Measurements from ENCODE around the gene FAM219A. TPM values are rescaled to one million over a fixed set of nuclear protein-coding genes. Genes with fewer than 3 reads are reported as not detected.
A peak's percentile ranks its signal among the peaks of the same experiment; 100 is the strongest.
"Not testable (repeated sequence)": the region's sequence is repeated elsewhere in the genome, so short reads cannot be mapped to it uniquely, and the experiment has no call there.

Gene FAM219A
- total and polyA plus RNA-seq, 8 donors = 4.5 to 9.8 (median 8.2) TPM

DNA sequence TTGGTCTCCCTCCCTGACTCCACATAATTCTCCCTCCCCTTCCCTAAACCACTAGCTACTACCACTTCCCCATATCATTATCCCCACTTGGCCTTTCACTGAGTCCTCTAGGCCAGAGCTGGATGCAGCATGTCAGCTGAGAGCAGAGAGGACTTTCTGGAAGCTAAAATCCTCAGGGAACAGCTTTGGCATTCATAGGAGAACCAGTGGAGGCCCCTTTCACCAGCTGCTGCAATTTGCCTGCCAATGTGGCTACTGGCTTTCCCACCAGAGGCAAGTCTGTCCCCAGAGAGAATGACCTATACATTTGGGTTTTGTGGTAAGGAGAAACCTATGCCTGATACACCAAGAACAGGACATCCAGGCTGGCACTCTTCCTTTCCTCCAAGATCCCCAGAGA lies 14.4 kb downstream of the FAM219A start:
- intact Hi-C loops (cut with DNase I) = loop anchor here in 2 of 3 donors (10.0 kb wide), 2 partner anchors 101 to 151 kb away; no protein-coding TSS in a partner anchor

GRCh38 chr9:34443533-34443932 lies 14.8 kb downstream of the FAM219A start:
- H3K36me3 ChIP-seq = no peaks in the 10 kb centered on the region
- no peak overlapping the region for H3K27ac ChIP-seq
- TF ChIP-seq, protein P1, sequence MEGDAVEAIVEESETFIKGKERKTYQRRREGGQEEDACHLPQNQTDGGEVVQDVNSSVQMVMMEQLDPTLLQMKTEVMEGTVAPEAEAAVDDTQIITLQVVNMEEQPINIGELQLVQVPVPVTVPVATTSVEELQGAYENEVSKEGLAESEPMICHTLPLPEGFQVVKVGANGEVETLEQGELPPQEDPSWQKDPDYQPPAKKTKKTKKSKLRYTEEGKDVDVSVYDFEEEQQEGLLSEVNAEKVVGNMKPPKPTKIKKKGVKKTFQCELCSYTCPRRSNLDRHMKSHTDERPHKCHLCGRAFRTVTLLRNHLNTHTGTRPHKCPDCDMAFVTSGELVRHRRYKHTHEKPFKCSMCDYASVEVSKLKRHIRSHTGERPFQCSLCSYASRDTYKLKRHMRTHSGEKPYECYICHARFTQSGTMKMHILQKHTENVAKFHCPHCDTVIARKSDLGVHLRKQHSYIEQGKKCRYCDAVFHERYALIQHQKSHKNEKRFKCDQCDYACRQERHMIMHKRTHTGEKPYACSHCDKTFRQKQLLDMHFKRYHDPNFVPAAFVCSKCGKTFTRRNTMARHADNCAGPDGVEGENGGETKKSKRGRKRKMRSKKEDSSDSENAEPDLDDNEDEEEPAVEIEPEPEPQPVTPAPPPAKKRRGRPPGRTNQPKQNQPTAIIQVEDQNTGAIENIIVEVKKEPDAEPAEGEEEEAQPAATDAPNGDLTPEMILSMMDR (IDR thresholded peaks at IDR 0.05) = no peak
- H3K4me1 ChIP-seq = no peaks in the 10 kb centered on the region
- intact Hi-C loops (cut with DNase I) = loop anchor here in 2 of 3 donors (10.0 kb wide), 2 partner anchors 101 to 151 kb away; no protein-coding TSS in a partner anchor
- no peak for DNase-seq
- no peak for ATAC-seq
- 37 to 41% methylated on average over 2 of the region's 2 CpGs for WGBS, 2 donors
- no peaks in the 10 kb centered on the region for H3K27me3 ChIP-seq
- no peak for FAIRE-seq
- no peak overlapping the region for H3K4me3 ChIP-seq
- no peaks in the 10 kb centered on the region for H3K9me3 ChIP-seq

More for the DNA sequence above, 14.4 kb downstream of the FAM219A start:
- H3K9me3 ChIP-seq = no peaks in the 10 kb centered on the region
- no peak overlapping the region for H3K27ac ChIP-seq
- TF ChIP-seq, protein P1 (IDR thresholded peaks at IDR 0.05) = no peak
- no peaks in the 10 kb centered on the region for H3K4me1 ChIP-seq
- H3K27me3 ChIP-seq = no peaks in the 10 kb centered on the region
- no peak overlapping the region for H3K4me3 ChIP-seq
- no peaks in the 10 kb centered on the region for H3K36me3 ChIP-seq
- no peak for ATAC-seq
- no peak for DNase-seq
- no peak for FAIRE-seq

- ATAC-seq (no peak), FAIRE-seq (no peak)
- WGBS, 2 donors = 84 to 98% methylated on average over 1 of the region's 1 CpG
Observed at GRCh38 chr9:34442770-34443169, 15.6 kb downstream of the FAM219A start.

GRCh38 chr9:34440017-34440416 lies 18.4 kb downstream of the FAM219A start:
- FAIRE-seq = no peak
- TF ChIP-seq, protein P1 (IDR thresholded peaks at IDR 0.05) = no peak
- DNase-seq = no peak

More at GRCh38 chr9:34442770-34443169, 15.6 kb downstream of the FAM219A start:
- no peak for DNase-seq
- no peaks in the 10 kb centered on the region for H3K4me1 ChIP-seq
- H3K36me3 ChIP-seq = no peaks in the 10 kb centered on the region
- TF ChIP-seq, protein P1 (IDR thresholded peaks at IDR 0.05) = no peak
- H3K9me3 ChIP-seq = no peaks in the 10 kb centered on the region
- H3K4me3 ChIP-seq = no peak overlapping the region
- H3K27me3 ChIP-seq = no peaks in the 10 kb centered on the region
- intact Hi-C loops (cut with DNase I) = loop anchor here in 2 of 3 donors (10.0 kb wide), 2 partner anchors 102 to 152 kb away; no protein-coding TSS in a partner anchor
- no peak overlapping the region for H3K27ac ChIP-seq

GRCh38 chr9:34438465-34438864 lies 19.9 kb downstream of the FAM219A start:
- not testable (repeated sequence) for DNase-seq, ATAC-seq, H3K27me3 ChIP-seq, H3K4me3 ChIP-seq, H3K27ac ChIP-seq, FAIRE-seq, H3K4me1 ChIP-seq, H3K9me3 ChIP-seq, H3K36me3 ChIP-seq
- 77 to 86% methylated on average over 4 of the region's 4 CpGs for WGBS, 2 donors
- intact Hi-C loops (cut with DNase I) = loop anchor here in 1 of 3 donors (10.0 kb wide), 1 partner anchor 66 kb away; no protein-coding TSS in a partner anchor

More at GRCh38 chr9:34440017-34440416, 18.4 kb downstream of the FAM219A start:
- H3K9me3 ChIP-seq = no peaks in the 10 kb centered on the region
- H3K27ac ChIP-seq = no peak overlapping the region
- H3K27me3 ChIP-seq = no peaks in the 10 kb centered on the region
- no peak overlapping the region for H3K4me3 ChIP-seq
- intact Hi-C loops (cut with DNase I) = loop anchor here in 2 of 3 donors (10.0 kb wide), 2 partner anchors 105 to 155 kb away; no protein-coding TSS in a partner anchor
- H3K36me3 ChIP-seq = no peaks in the 10 kb centered on the region
- no peaks in the 10 kb centered on the region for H3K4me1 ChIP-seq
- no peak for ATAC-seq

GRCh38 chr9:34437926-34438307 lies 20.5 kb downstream of the FAM219A start:
- not testable (repeated sequence) for H3K4me3 ChIP-seq, H3K4me1 ChIP-seq, H3K36me3 ChIP-seq, ATAC-seq, FAIRE-seq, H3K27ac ChIP-seq, H3K27me3 ChIP-seq, H3K9me3 ChIP-seq
- WGBS, 2 donors = 91 to 93% methylated on average over 25 to 28 of the region's 28 CpGs
- peak in 2 of 6 donors; percentile 25 to 68 for DNase-seq
- intact Hi-C loops (cut with DNase I) = loop anchor here in 1 of 3 donors (10.0 kb wide), 1 partner anchor 67 kb away; no protein-coding TSS in a partner anchor

Measured in pancreas (tissue), 10 donors.